Parathyroid adenoma (tissue), 2 donors: ENCODE results near the gene STARD8.

Experiments used
- H2AFZ ChIP-seq: fragments of 300-600 bp; sonication (generic); one replicate; pipeline ENCODE4 v1.7.0; 2017; ENCODE audit warnings: antibody characterized with exemption, mild to moderate bottlenecking
- H3K27ac ChIP-seq: fragments of 300-600 bp; sonication (generic); one replicate; pipeline ENCODE4 v1.7.0; 2017
- H3K27me3 ChIP-seq: fragments of 300-600 bp; sonication (generic); one replicate; pipeline ENCODE4 v1.7.0; 2017; ENCODE audit warnings: low read length; ENCODE audit not compliant: control insufficient read depth, insufficient read depth
- H3K36me3 ChIP-seq: fragments of 300-600 bp; sonication (generic); one replicate; pipeline ENCODE4 v1.7.0; 2017; ENCODE audit warnings: low read length; ENCODE audit not compliant: control insufficient read depth, insufficient read depth
- H3K4me1 ChIP-seq: fragments of 300-600 bp; sonication (generic); one replicate; pipeline ENCODE4 v1.7.0; 2017; ENCODE audit warnings: control low read depth
- H3K4me2 ChIP-seq: fragments of 300-600 bp; sonication (generic); one replicate; pipeline ENCODE4 v1.7.0; 2017; ENCODE audit warnings: low read length
- H3K4me3 ChIP-seq: fragments of 300-600 bp; sonication (generic); one replicate; pipeline ENCODE4 v1.7.0; 2017; ENCODE audit warnings: low read depth, low read length
- H3K79me2 ChIP-seq: fragments of 300-600 bp; sonication (generic); one replicate; pipeline ENCODE4 v1.7.0; 2017; ENCODE audit warnings: control low read depth
- H3K9ac ChIP-seq: fragments of 300-600 bp; sonication (generic); one replicate; pipeline ENCODE4 v1.7.0; 2017; ENCODE audit warnings: mild to moderate bottlenecking
- H3K9me3 ChIP-seq: fragments of 300-600 bp; sonication (generic); one replicate; pipeline ENCODE4 v1.7.0; 2017; ENCODE audit warnings: low read length; ENCODE audit not compliant: control insufficient read depth
- CTCF ChIP-seq: fragments of 300-600 bp; sonication (generic); IDR thresholded peaks from one replicate; pipeline ENCODE4 v1.7.0; 2017; ENCODE audit warnings: antibody characterized with exemption, mild to moderate bottlenecking
- donor health status: primary hyperparathyroidism.

STARD8 gene

GRCh38 chrX:68658530-68658929 is 11.1 kb downstream of the STARD8 start:
- no peaks in the 10 kb centered on the region for H3K36me3 ChIP-seq
- H3K4me1 ChIP-seq: no peaks in the 10 kb centered on the region
- no peak overlapping the region for H3K4me3 ChIP-seq
- no peak overlapping the region for H3K9ac ChIP-seq
- H3K27me3 ChIP-seq: no peaks in the 10 kb centered on the region
- H3K79me2 ChIP-seq: no peaks in the 10 kb centered on the region
- no peak overlapping the region for H3K27ac ChIP-seq
- no peak overlapping the region for H2AFZ ChIP-seq
- H3K9me3 ChIP-seq: no peaks in the 10 kb centered on the region
- no peak for TF ChIP-seq CTCF
- H3K4me2 ChIP-seq: no peak overlapping the region

- Histone ChIP-seq H3K27ac (no peak overlapping the region), H3K36me3 (no peaks in the 10 kb centered on the region), H3K4me3 (no peak overlapping the region), H3K9me3 (no peaks in the 10 kb centered on the region), H3K79me2 (no peaks in the 10 kb centered on the region), H3K27me3 (no peaks in the 10 kb centered on the region), H3K4me1 (no peaks in the 10 kb centered on the region), H3K4me2 (no peak overlapping the region), H3K9ac (no peak overlapping the region), H2AFZ (no peak overlapping the region)
- no peak for TF ChIP-seq CTCF
Measured at GRCh38 chrX:68659385-68659784, 11.9 kb downstream of the STARD8 start.

- no peaks in the 10 kb centered on the region for H3K27me3 ChIP-seq
- H3K9me3 ChIP-seq: no peaks in the 10 kb centered on the region
- no peak overlapping the region for H3K4me2 ChIP-seq
- H2AFZ ChIP-seq: no peak overlapping the region
- H3K4me3 ChIP-seq: no peak overlapping the region
- TF ChIP-seq CTCF: no peak
- no peak overlapping the region for H3K27ac ChIP-seq
- H3K9ac ChIP-seq: no peak overlapping the region
- H3K36me3 ChIP-seq: no peaks in the 10 kb centered on the region
- H3K4me1 ChIP-seq: no peaks in the 10 kb centered on the region
- no peaks in the 10 kb centered on the region for H3K79me2 ChIP-seq
Measured at GRCh38 chrX:68659786-68660185, 12.3 kb downstream of the STARD8 start.

- no peaks in the 10 kb centered on the region for H3K36me3 ChIP-seq
- H3K9ac ChIP-seq: no peak overlapping the region
- H3K4me3 ChIP-seq: no peak overlapping the region
- H3K27me3 ChIP-seq: no peaks in the 10 kb centered on the region
- H3K4me1 ChIP-seq: no peaks in the 10 kb centered on the region
- no peaks in the 10 kb centered on the region for H3K79me2 ChIP-seq
- no peak overlapping the region for H3K4me2 ChIP-seq
- H2AFZ ChIP-seq: no peak overlapping the region
- no peaks in the 10 kb centered on the region for H3K9me3 ChIP-seq
- no peak overlapping the region for H3K27ac ChIP-seq
- TF ChIP-seq CTCF: no peak
Measured at GRCh38 chrX:68660746-68661145, 13.3 kb downstream of the STARD8 start.

GRCh38 chrX:68665502-68665901 is 18.0 kb downstream of the STARD8 start:
- Histone ChIP-seq H2AFZ (no peak overlapping the region), H3K79me2 (no peaks in the 10 kb centered on the region), H3K36me3 (no peaks in the 10 kb centered on the region), H3K27ac (no peak overlapping the region), H3K9ac (no peak overlapping the region), H3K4me3 (no peak overlapping the region), H3K4me2 (no peak overlapping the region), H3K9me3 (no peaks in the 10 kb centered on the region), H3K4me1 (no peaks in the 10 kb centered on the region), H3K27me3 (no peaks in the 10 kb centered on the region)
- peak; percentile 16 for TF ChIP-seq CTCF
